ENCODE results near the gene CLIP2. TPM values are rescaled to one million over a fixed set of nuclear protein-coding genes. Genes with fewer than 3 reads are reported as not detected.

CLIP2 gene
- total RNA-seq, 1 experiment from 2014 or later: 21.6 TPM

DNA sequence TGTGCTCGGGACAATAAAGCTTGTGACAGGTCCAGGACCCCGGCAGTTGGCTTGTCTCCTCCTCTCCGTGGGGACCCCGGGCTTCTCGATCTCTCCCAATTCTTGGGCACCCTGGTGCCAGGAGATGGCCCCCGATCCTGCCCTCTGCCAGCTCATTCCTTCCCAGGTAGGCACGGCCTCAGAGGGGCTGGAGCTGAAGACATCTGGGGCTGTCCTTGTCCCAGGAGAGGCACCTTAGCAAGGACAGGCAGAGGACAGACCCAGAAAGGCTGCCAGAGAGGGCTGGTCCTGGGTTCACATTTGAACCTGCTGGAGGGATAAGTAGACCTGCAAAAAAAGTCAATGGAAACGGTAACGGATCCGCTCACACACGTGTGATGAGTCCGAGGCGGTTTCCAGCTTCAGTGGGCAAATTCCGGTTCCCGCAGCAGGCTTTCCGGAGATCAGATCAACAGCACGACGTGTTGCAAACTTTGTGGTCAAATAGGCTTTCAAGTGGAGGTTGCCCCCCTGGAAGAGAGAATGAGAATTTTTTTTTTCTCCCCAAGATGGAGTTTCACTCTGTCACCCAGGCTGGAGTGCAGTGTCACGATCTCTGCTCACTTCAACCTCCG is 116.8 kb downstream of the CLIP2 start:
- H3K4me1 ChIP-seq (ENCODE audit: insufficient read depth, low read length): no peaks in the 10 kb centered on the region
- no peak overlapping the region for H2AK5ac ChIP-seq (ENCODE audit: insufficient read length, low read length)
- Mint-ChIP-seq H3K36me3 (ENCODE audit: insufficient read depth in 1 of 3, low read depth in 3 of 3) (peaks cover 6 to 12% (median 9%) of the 10 kb centered on the region in 3 experiments; a peak in 6 of 7 replicates), H3K27ac (no peak overlapping the region), H3K4me1 (peaks cover 5 to 15% of the 10 kb centered on the region in 2 experiments), H3K27me3 (ENCODE audit: low read depth) (peaks cover 7% of the 10 kb centered on the region), H3K4me3 (no peak overlapping the region), H3K9me3 (no peaks in the 10 kb centered on the region; a peak in 1 of 5 replicates)
- no peaks in the 10 kb centered on the region for H4K20me1 ChIP-seq (ENCODE audit: control insufficient read depth, insufficient read depth, insufficient read length)
- TF ChIP-seq, protein P1, sequence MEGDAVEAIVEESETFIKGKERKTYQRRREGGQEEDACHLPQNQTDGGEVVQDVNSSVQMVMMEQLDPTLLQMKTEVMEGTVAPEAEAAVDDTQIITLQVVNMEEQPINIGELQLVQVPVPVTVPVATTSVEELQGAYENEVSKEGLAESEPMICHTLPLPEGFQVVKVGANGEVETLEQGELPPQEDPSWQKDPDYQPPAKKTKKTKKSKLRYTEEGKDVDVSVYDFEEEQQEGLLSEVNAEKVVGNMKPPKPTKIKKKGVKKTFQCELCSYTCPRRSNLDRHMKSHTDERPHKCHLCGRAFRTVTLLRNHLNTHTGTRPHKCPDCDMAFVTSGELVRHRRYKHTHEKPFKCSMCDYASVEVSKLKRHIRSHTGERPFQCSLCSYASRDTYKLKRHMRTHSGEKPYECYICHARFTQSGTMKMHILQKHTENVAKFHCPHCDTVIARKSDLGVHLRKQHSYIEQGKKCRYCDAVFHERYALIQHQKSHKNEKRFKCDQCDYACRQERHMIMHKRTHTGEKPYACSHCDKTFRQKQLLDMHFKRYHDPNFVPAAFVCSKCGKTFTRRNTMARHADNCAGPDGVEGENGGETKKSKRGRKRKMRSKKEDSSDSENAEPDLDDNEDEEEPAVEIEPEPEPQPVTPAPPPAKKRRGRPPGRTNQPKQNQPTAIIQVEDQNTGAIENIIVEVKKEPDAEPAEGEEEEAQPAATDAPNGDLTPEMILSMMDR (conservative IDR thresholded peaks at IDR 0.05): no peak
- H2BK12ac ChIP-seq (ENCODE audit: insufficient read length, low read depth, low read length): no peak overlapping the region
- no peak overlapping the region for H2BK120ac ChIP-seq (ENCODE audit: low read depth, low read length, poor library complexity, severe bottlenecking)
- no peak for DNase-seq
- H3K27me3 ChIP-seq (ENCODE audit: insufficient read depth, low read length): no peaks in the 10 kb centered on the region
- no CpG with 5 or more reads among the region's 20 CpGs for WGBS (ENCODE audit: extremely low coverage, insufficient read length, low lambda C conversion rate)
- H3K14ac ChIP-seq (ENCODE audit: insufficient read depth, low read length): no peak overlapping the region
- no peak overlapping the region for H3T11ph ChIP-seq (ENCODE audit: low read length)
- H3K23ac ChIP-seq (ENCODE audit: insufficient read length, low read depth, low read length): no peak overlapping the region
- H3K18ac ChIP-seq (ENCODE audit: insufficient read length, low read depth, low read length): no peak overlapping the region
- no peaks in the 10 kb centered on the region for H3K9me3 ChIP-seq (ENCODE audit: control insufficient read depth, low read depth, low read length)
- no peak overlapping the region for H2BK15ac ChIP-seq (ENCODE audit: low read depth, low read length)
- H4K5ac ChIP-seq (ENCODE audit: insufficient read length, low read depth, low read length): no peak overlapping the region
- no peak overlapping the region for H4K91ac ChIP-seq (ENCODE audit: insufficient read length, low read depth, low read length)
- no peak overlapping the region for H3K4me2 ChIP-seq (ENCODE audit: insufficient read depth, insufficient read length, low read length)
- H2BK5ac ChIP-seq (ENCODE audit: insufficient read length, low read length): no peak overlapping the region
- no peak overlapping the region for H3K9ac ChIP-seq (ENCODE audit: extremely low read depth, insufficient read length, low read length)
- no peaks in the 10 kb centered on the region for H3K23me2 ChIP-seq (ENCODE audit: insufficient read length, low read depth, low read length, poor library complexity, severe bottlenecking)
- no peak overlapping the region for H3K4ac ChIP-seq (ENCODE audit: low read depth, low read length)
- no peak overlapping the region for H2BK20ac ChIP-seq (ENCODE audit: low read depth, low read length, poor library complexity, severe bottlenecking)
- no peak overlapping the region for H3K27ac ChIP-seq (ENCODE audit: insufficient read length, low read depth, low read length)
- H3K56ac ChIP-seq (ENCODE audit: insufficient read length, low read depth, low read length): no peak overlapping the region
- no peak overlapping the region for H2AFZ ChIP-seq (ENCODE audit: low read length)
- H3K79me2 ChIP-seq (ENCODE audit: insufficient read depth, low read length): no peaks in the 10 kb centered on the region
- H4K8ac ChIP-seq (replicated peaks; ENCODE audit: insufficient read length, low read depth, low read length): no peak overlapping the region
- H3K79me1 ChIP-seq (ENCODE audit: insufficient read depth, low read depth, low read length, poor library complexity, severe bottlenecking): no peaks in the 10 kb centered on the region

Data from H9 (cell line).